ENCODE results near the gene ENTHD1. TPM values are rescaled to one million over a fixed set of nuclear protein-coding genes. Genes with fewer than 3 reads are reported as not detected.

ENTHD1 gene
- total and polyA plus RNA-seq, 2 of the 8 experiments (the other 6 are each of a cell fraction or from before 2014, with no cell fraction given) = not detected

DNA sequence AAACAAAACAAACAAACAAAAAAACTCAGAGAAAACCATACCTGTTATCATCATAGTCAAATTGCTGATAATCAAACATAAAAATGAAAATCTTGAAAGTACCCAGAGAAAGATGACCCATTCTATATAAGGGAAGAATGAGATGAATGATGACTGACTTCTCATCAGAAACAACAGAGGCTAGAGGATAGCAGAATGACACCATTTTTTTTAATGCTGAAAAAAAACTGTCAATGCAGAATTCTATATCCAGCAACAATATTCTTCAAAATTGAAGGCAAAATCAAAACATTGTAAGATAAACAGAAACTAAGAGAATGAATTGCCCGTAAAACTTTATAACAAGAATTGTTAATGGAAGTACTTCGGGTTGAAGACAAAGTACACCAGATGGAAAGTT lies 122.1 kb downstream of the ENTHD1 start:
- Histone ChIP-seq H2AK5ac (ENCODE audit: low read depth, low read length) (no peak overlapping the region), H3K79me2 (ENCODE audit: control insufficient read depth in 1 of 2, insufficient read depth in 2 of 2, low read length in 2 of 2) (no peaks in the 10 kb centered on the region), H2BK20ac (ENCODE audit: low read length) (no peak overlapping the region), H2BK15ac (ENCODE audit: low read length) (no peak overlapping the region), H4K8ac (ENCODE audit: extremely low read depth, insufficient read depth, low read length) (no peak overlapping the region), H3K23ac (ENCODE audit: insufficient read length) (no peak overlapping the region), H2BK120ac (replicated peaks; ENCODE audit: low read depth, low read length) (no peak overlapping the region), H2BK12ac (ENCODE audit: low read depth, low read length) (no peak overlapping the region), H4K5ac (ENCODE audit: insufficient read length, low read depth, low read length) (no peak overlapping the region), H3K27ac (ENCODE audit: low read depth, low read length) (no peak overlapping the region), H4K20me1 (replicated peaks in 1 of 2; ENCODE audit: control insufficient read depth in 1 of 2, insufficient read depth in 2 of 2, low read length in 2 of 2) (peaks cover 0 to 1% of the 10 kb centered on the region in 2 experiments), H3K9me3 (ENCODE audit: insufficient read depth in 2 of 2, low read depth in 1 of 2, low read length in 1 of 2) (no peaks in the 10 kb centered on the region), H3K14ac (ENCODE audit: insufficient read length) (no peak overlapping the region), H3K4me3 (ENCODE audit: extremely low read depth in 1 of 4, insufficient read depth in 2 of 4, low read depth in 3 of 4, low read length in 4 of 4) (no peak overlapping the region), H3K18ac (ENCODE audit: extremely low read depth, low read length) (no peak overlapping the region), H3K4me1 (replicated peaks in 1 of 4; ENCODE audit: control insufficient read depth in 3 of 4, insufficient read depth in 4 of 4, low read length in 3 of 4) (no peaks in the 10 kb centered on the region), H3K4me2 (ENCODE audit: insufficient read depth in 1 of 2, low read depth in 2 of 2, low read length in 2 of 2) (no peak overlapping the region), H3K4ac (replicated peaks; ENCODE audit: insufficient read length, low read depth, low read length) (no peak overlapping the region), H3K56ac (replicated peaks; ENCODE audit: insufficient read length, low read depth, low read length) (no peak overlapping the region), H2BK5ac (ENCODE audit: low read depth, low read length) (no peak overlapping the region), H3K27me3 (replicated peaks in 1 of 4; ENCODE audit: control insufficient read depth in 3 of 4, extremely low read depth in 1 of 4, insufficient read depth in 3 of 4, low read length in 3 of 4) (no peaks in the 10 kb centered on the region), H4K91ac (replicated peaks; ENCODE audit: insufficient read length, low read length) (no peak overlapping the region), H3K79me1 (ENCODE audit: low read depth, low read length) (no peaks in the 10 kb centered on the region), H2AFZ (ENCODE audit: low read length) (no peak overlapping the region), H3K23me2 (ENCODE audit: low read depth, low read length) (no peaks in the 10 kb centered on the region), H3K36me3 (ENCODE audit: control insufficient read depth in 2 of 4, insufficient read depth in 4 of 4, low read length in 3 of 4) (no peaks in the 10 kb centered on the region), H3K9ac (replicated peaks in 1 of 4; ENCODE audit: extremely low read depth in 1 of 4, low read depth in 3 of 4, low read length in 3 of 4) (no peak overlapping the region)
- POLR2A ChIA-PET (ENCODE audit: partially characterized antibody) = no interaction called here
- DNase-seq (ENCODE audit: low read depth in 1 of 2, low spot score in 2 of 2) (no peak), FAIRE-seq (no peak)
- CTCF ChIA-PET (ENCODE audit: partially characterized antibody) = no interaction called here
- WGBS, 2 experiments (ENCODE audit: extremely low coverage in 1 of 2, insufficient coverage in 1 of 2, insufficient read length in 1 of 2, insufficient replicate concordance in 2 of 2, low coverage in 1 of 2, low lambda C conversion rate in 2 of 2, missing lambda C conversion rate in 1 of 2) = 88% methylated on average over 2 of the region's 2 CpGs; no CpG with 5 or more reads in 1 of the 2 experiments
- TF ChIP-seq CREB1 (IDR thresholded peaks at IDR 0.05) = no peak
- TF ChIP-seq CBX5 (IDR thresholded peaks at IDR 0.05; ENCODE audit: low read depth, low read length) = no peak
- no peak for TF ChIP-seq CHD2 (IDR thresholded peaks at IDR 0.05; ENCODE audit: low read length)
- TF ChIP-seq SIN3A (conservative IDR thresholded peaks at IDR 0.05 in 1 of 2, IDR thresholded peaks at IDR 0.05 in 1 of 2; ENCODE audit: low read depth in 1 of 2, low read length in 2 of 2) = no peak
- TF ChIP-seq, protein P1, sequence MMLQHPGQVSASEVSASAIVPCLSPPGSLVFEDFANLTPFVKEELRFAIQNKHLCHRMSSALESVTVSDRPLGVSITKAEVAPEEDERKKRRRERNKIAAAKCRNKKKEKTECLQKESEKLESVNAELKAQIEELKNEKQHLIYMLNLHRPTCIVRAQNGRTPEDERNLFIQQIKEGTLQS (IDR thresholded peaks at IDR 0.05; ENCODE audit: insufficient read depth, low read depth, low read length) = no peak
- no peak for TF ChIP-seq BCL11A (IDR thresholded peaks at IDR 0.05; ENCODE audit: low read depth in 2 of 2, low read length in 2 of 2)
- TF ChIP-seq SP1 (IDR thresholded peaks at IDR 0.05; ENCODE audit: low read depth, low read length) = no peak
- TF ChIP-seq SIX5 (IDR thresholded peaks at IDR 0.05; ENCODE audit: low read depth, low read length) = no peak
- TF ChIP-seq SP2 (IDR thresholded peaks at IDR 0.05; ENCODE audit: low read length) = no peak
- no peak for TF ChIP-seq SRF (IDR thresholded peaks at IDR 0.05; ENCODE audit: low read depth, low read length)
- TF ChIP-seq EGR1 (IDR thresholded peaks at IDR 0.05; ENCODE audit: borderline replicate concordance, low read depth, low read length) = no peak
- TF ChIP-seq HDAC6 (IDR thresholded peaks at IDR 0.05; ENCODE audit: low read depth, low read length) = no peak
- no peak for TF ChIP-seq BRCA1 (IDR thresholded peaks at IDR 0.05; ENCODE audit: low read depth, low read length)
- no peak for TF ChIP-seq JUN (IDR thresholded peaks at IDR 0.05; ENCODE audit: low read depth, low read length)
- no peak for TF ChIP-seq EZH2 (IDR thresholded peaks at IDR 0.05; ENCODE audit: low read depth, low read length, severe bottlenecking)

All from H1 (cell line).